ENCODE measurements around the gene STT3A.

Gene STT3A

GRCh38 chr11:125591649-125592304 is 875 bp upstream of the STT3A start:
- no peak for DNase-seq

GRCh38 chr11:125593114-125593820 is 615 bp downstream of the STT3A start:
- peak; percentile 64 for DNase-seq

GRCh38 chr11:125594958-125595357 is 2.3 kb downstream of the STT3A start:
- DNase-seq = no peak

- DNase-seq = no peak
Observed at GRCh38 chr11:125600663-125601062, 8.0 kb downstream of the STT3A start.

- DNase-seq = no peak
Observed at GRCh38 chr11:125603207-125603606, 10.6 kb downstream of the STT3A start.

- DNase-seq = no peak
Observed at GRCh38 chr11:125605417-125605816, 12.8 kb downstream of the STT3A start.

GRCh38 chr11:125609545-125609944 is 16.9 kb downstream of the STT3A start:
- no peak for DNase-seq

- no peak for DNase-seq
Observed at GRCh38 chr11:125618383-125618782, 25.7 kb downstream of the STT3A start.

GRCh38 chr11:125621995-125622394 is 29.3 kb downstream of the STT3A start:
- no peak for DNase-seq

- no peak for DNase-seq
Observed at GRCh38 chr11:125623064-125623463, 30.4 kb downstream of the STT3A start.

GRCh38 chr11:125624756-125625213 is 32.1 kb downstream of the STT3A start, which contains the start of gene CHEK1:
Gene CHEK1, plus strand, starts transcription at chr11:125625163. Its CDS starts 1,606 bp downstream, at chr11:125626769.
- no peak for DNase-seq

- no peak for DNase-seq
Observed at GRCh38 chr11:125625225-125625629, 32.6 kb downstream of the STT3A start.

- peak; percentile 96 for DNase-seq
Observed at GRCh38 chr11:125625630-125626287, 33.1 kb downstream of the STT3A start.

GRCh38 chr11:125626288-125626950 is 33.8 kb downstream of the STT3A start:
- peak; percentile 86 for DNase-seq

- no peak for DNase-seq
Observed at GRCh38 chr11:125627236-125627910, 34.7 kb downstream of the STT3A start.

- DNase-seq = no peak
Observed at GRCh38 chr11:125637840-125638239, 45.2 kb downstream of the STT3A start.

GRCh38 chr11:125638315-125638714 is 45.7 kb downstream of the STT3A start:
- DNase-seq = no peak

GRCh38 chr11:125645871-125646270 is 53.2 kb downstream of the STT3A start:
- DNase-seq = no peak

GRCh38 chr11:125649465-125650166 is 57.0 kb downstream of the STT3A start:
- peak; percentile 42 for DNase-seq

- DNase-seq = no peak
Observed at GRCh38 chr11:125662689-125663088, 70.0 kb downstream of the STT3A start.

GRCh38 chr11:125663910-125664309 is 71.3 kb downstream of the STT3A start:
- peak; percentile 53 for DNase-seq

- DNase-seq = no peak
Observed at GRCh38 chr11:125667151-125667550, 74.5 kb downstream of the STT3A start.
